Uterus (tissue), 4 donors: ENCODE data around the gene CFAP97D1. TPM values are rescaled to one million over a fixed set of nuclear protein-coding genes. Genes with fewer than 3 reads are reported as not detected.

Experiments
- DNase-seq, 2 donors: peaks; one replicate each; pipeline ENCODE4 v3.0.0-alpha.2; 2019 to 2020
- H3K27ac ChIP-seq, 2 donors: fragments of 200-600 bp; sonication (generic); 1 replicate in 1 of 2; 2 replicates in 1 of 2; pipeline ENCODE4 v1.5.1; 2016 to 2018
- H3K27me3 ChIP-seq, 2 donors: fragments of 200-600 bp; sonication (generic); one replicate each; pipeline ENCODE4 v1.5.1; 2018 to 2019; ENCODE audit warnings: control low read depth in 1 of 2
- H3K36me3 ChIP-seq, 2 donors: fragments of 200-600 bp; sonication (generic); one replicate each; pipeline ENCODE4 v1.5.1; 2019; ENCODE audit warnings: control low read depth in 1 of 2
- H3K4me1 ChIP-seq, 2 donors: fragments of 200-600 bp; sonication (generic); one replicate each; pipeline ENCODE4 v1.5.1; 2018 to 2019; ENCODE audit warnings: control low read depth in 1 of 2
- H3K4me3 ChIP-seq, 2 donors: fragments of 200-600 bp; sonication (generic); 1 replicate in 1 of 2; 2 replicates in 1 of 2; pipeline ENCODE4 v1.5.1; 2018 to 2019; ENCODE audit warnings: mild to moderate bottlenecking in 1 of 2
- H3K9me3 ChIP-seq, 2 donors: fragments of 200-600 bp; sonication (generic); one replicate each; pipeline ENCODE4 v1.5.1; 2019; ENCODE audit warnings: control low read depth in 1 of 2
- CTCF ChIP-seq, 4 experiments: fragments of 200-600 bp in 2 of 4; fragments of 450-650 bp in 2 of 4; sonication (generic) in 2 of 4; IDR thresholded peaks; one replicate each; pipeline ENCODE4 v1.5.1; 2016 to 2019; ENCODE audit warnings: antibody characterized with exemption in 4 of 4, mild to moderate bottlenecking in 2 of 4, moderate library complexity in 1 of 4
- POLR2A ChIP-seq, 2 donors: fragments of 450-650 bp; IDR thresholded peaks; one replicate each; pipeline ENCODE4 v1.6.1; 2016; ENCODE audit warnings: antibody characterized with exemption in 2 of 2, mild to moderate bottlenecking in 1 of 2, moderate library complexity in 1 of 2
- intact Hi-C: fragments of 100-400 bp; cut with DNase I; formaldehyde crosslinking; loops from one replicate; pipeline ENCODE4 v1.15.1; 2023; ENCODE audit warnings: low total_unique reads
- total RNA-seq, 4 donors: library from RNA; depleted of rRNA in 3 of 4; stranded (reverse); fragments of >200 nt in 3 of 4; gene quantifications; one replicate each; pipeline versions ENCODE4 v1.1.0 to v1.2.4, GENCODE V29; 2014 to 2023
- donor health status: DM: yes; HTN: yes; CAD: no.

The CFAP97D1 gene
- total RNA-seq, 4 donors from 2014 or later, result not detected

- no peak for DNase-seq
- Histone ChIP-seq H3K9me3 (no peaks in the 10 kb centered on the region), H3K4me3 (no peak overlapping the region), H3K27ac (no peak overlapping the region), H3K4me1 (no peaks in the 10 kb centered on the region), H3K27me3 (no peaks in the 10 kb centered on the region), H3K36me3 (no peaks in the 10 kb centered on the region)
- TF ChIP-seq CTCF (IDR thresholded peaks at IDR 0.05), result no peak
- TF ChIP-seq POLR2A (IDR thresholded peaks at IDR 0.05), result no peak
- intact Hi-C loops, result no loop called here
Measured at GRCh38 chr17:43737722-43738121, 42.5 kb upstream of the CFAP97D1 start.

DNA sequence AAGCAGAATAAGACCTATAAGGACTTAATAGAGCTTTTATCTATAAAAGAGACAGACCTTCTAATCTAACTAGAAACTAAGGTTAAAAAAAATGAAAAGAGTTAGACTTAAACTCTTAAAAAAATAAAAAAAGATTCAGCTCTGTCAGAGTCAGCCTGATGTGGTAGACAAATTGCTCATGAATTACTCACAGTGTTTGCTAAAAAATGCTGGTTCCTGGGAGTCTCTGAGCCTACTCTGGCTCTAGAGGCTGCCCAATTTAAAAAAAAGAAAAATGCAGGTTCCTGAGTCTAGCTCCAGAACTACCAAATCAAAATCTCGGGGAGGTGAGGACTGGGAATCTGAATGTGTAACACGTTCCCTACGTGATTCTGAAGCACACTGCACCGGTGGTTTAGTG lies 39.7 kb upstream of the CFAP97D1 start:
- Histone ChIP-seq H3K27ac (no peak overlapping the region), H3K36me3 (no peaks in the 10 kb centered on the region), H3K4me1 (no peaks in the 10 kb centered on the region), H3K4me3 (no peak overlapping the region), H3K27me3 (no peaks in the 10 kb centered on the region), H3K9me3 (no peaks in the 10 kb centered on the region)
- intact Hi-C loops, result no loop called here
- TF ChIP-seq CTCF (IDR thresholded peaks at IDR 0.05) (no peak), POLR2A (IDR thresholded peaks at IDR 0.05) (no peak)
- DNase-seq, result no peak

GRCh38 chr17:43741636-43742035 lies 38.6 kb upstream of the CFAP97D1 start:
- no peak overlapping the region for H3K4me3 ChIP-seq
- no peaks in the 10 kb centered on the region for H3K9me3 ChIP-seq
- TF ChIP-seq POLR2A (IDR thresholded peaks at IDR 0.05) (no peak), CTCF (IDR thresholded peaks at IDR 0.05) (no peak)
- H3K27ac ChIP-seq, result no peak overlapping the region
- DNase-seq, result no peak
- intact Hi-C loops, result no loop called here
- H3K36me3 ChIP-seq, result no peaks in the 10 kb centered on the region
- no peaks in the 10 kb centered on the region for H3K4me1 ChIP-seq
- H3K27me3 ChIP-seq, result no peaks in the 10 kb centered on the region

- Histone ChIP-seq H3K27ac (no peak overlapping the region), H3K36me3 (no peaks in the 10 kb centered on the region), H3K4me3 (no peak overlapping the region), H3K9me3 (no peaks in the 10 kb centered on the region), H3K27me3 (no peaks in the 10 kb centered on the region), H3K4me1 (no peaks in the 10 kb centered on the region)
- intact Hi-C loops, result no loop called here
- TF ChIP-seq POLR2A (IDR thresholded peaks at IDR 0.05) (no peak), CTCF (IDR thresholded peaks at IDR 0.05) (no peak)
- no peak for DNase-seq
Measured at GRCh38 chr17:43745541-43745940, 34.7 kb upstream of the CFAP97D1 start.

GRCh38 chr17:43750153-43750552 lies 30.1 kb upstream of the CFAP97D1 start:
- Histone ChIP-seq H3K4me3 (no peak overlapping the region), H3K27ac (no peak overlapping the region), H3K27me3 (no peaks in the 10 kb centered on the region), H3K36me3 (no peaks in the 10 kb centered on the region), H3K9me3 (no peaks in the 10 kb centered on the region), H3K4me1 (no peaks in the 10 kb centered on the region)
- TF ChIP-seq CTCF (IDR thresholded peaks at IDR 0.05) (no peak), POLR2A (IDR thresholded peaks at IDR 0.05) (no peak)
- no peak for DNase-seq
- intact Hi-C loops, result loop anchor here (10.0 kb wide), 1 partner anchor 175 kb away; no protein-coding TSS in a partner anchor
